HG03060 (cell line): ENCODE results near the gene PLTP.
"Not testable (repeated sequence)": the region's sequence is repeated elsewhere in the genome, so short reads cannot be mapped to it uniquely, and the experiment has no call there.

Source experiments
- ATAC-seq: cut with Tn5 transposase; IDR thresholded peaks from one replicate; pipeline ENCODE4 v1.9.1; 2021; ENCODE audit warnings: low read depth, moderate number of reproducible peaks; ENCODE audit not compliant: unreplicated experiment

The PLTP gene

GRCh38 chr20:45911486-45912343, at the start of gene PLTP:
Gene PLTP, minus strand, starts transcription at chr20:45912155. Its CDS starts 703 bp downstream, at chr20:45911452.
- ATAC-seq, result no peak

- no peak for ATAC-seq
Observed at GRCh38 chr20:45959956-45960630, 48.1 kb upstream of the PLTP start.

- ATAC-seq, result no peak
Observed at GRCh38 chr20:45959126-45959525, 47.2 kb upstream of the PLTP start.

GRCh38 chr20:45958593-45958992, 46.6 kb upstream of the PLTP start:
- no peak for ATAC-seq

GRCh38 chr20:45957021-45957941, 45.3 kb upstream of the PLTP start:
- no peak for ATAC-seq

- ATAC-seq, result not testable (repeated sequence)
Observed at GRCh38 chr20:45956326-45956725, 44.4 kb upstream of the PLTP start.

GRCh38 chr20:45953672-45954071, 41.7 kb upstream of the PLTP start:
- no peak for ATAC-seq

GRCh38 chr20:45952861-45953260, 40.9 kb upstream of the PLTP start:
- ATAC-seq, result no peak

GRCh38 chr20:45951925-45952834, 40.2 kb upstream of the PLTP start:
- no peak for ATAC-seq

- no peak for ATAC-seq
Observed at GRCh38 chr20:45950330-45950646, 38.3 kb upstream of the PLTP start.

- ATAC-seq, result no peak
Observed at GRCh38 chr20:45949542-45950329, 37.8 kb upstream of the PLTP start.

- ATAC-seq, result no peak
Observed at GRCh38 chr20:45948742-45949541, 37.0 kb upstream of the PLTP start.

GRCh38 chr20:45948261-45948733, 36.3 kb upstream of the PLTP start:
- ATAC-seq, result no peak

GRCh38 chr20:45947110-45947866, 35.3 kb upstream of the PLTP start:
- no peak for ATAC-seq

GRCh38 chr20:45946149-45946970, 34.4 kb upstream of the PLTP start:
- ATAC-seq, result no peak

- ATAC-seq, result no peak
Observed at GRCh38 chr20:45945678-45946148, 33.8 kb upstream of the PLTP start.
